ENCODE data around the gene PLS3. TPM values are rescaled to one million over a fixed set of nuclear protein-coding genes. Genes with fewer than 3 reads are reported as not detected.
A peak's percentile ranks its signal among the peaks of the same experiment; 100 is the strongest.

Gene PLS3
- total and polyA plus RNA-seq, 2 of the 13 experiments (the other 11 are each of a cell fraction or from before 2014, with no cell fraction given), result 55.7 to 99.9 TPM

GRCh38 chrX:115547448-115547847, 13.5 kb upstream of the PLS3 start (continued):
- TF ChIP-seq SMAD3 (CRISPR knock-in tag; IDR thresholded peaks at IDR 0.05) (no peak), STAG1 (CRISPR knock-in tag; IDR thresholded peaks at IDR 0.05) (peak; percentile 25; the same call in 1 of the 2 replicates)

GRCh38 chrX:115549008-115549407, 12.0 kb upstream of the PLS3 start:
- TF ChIP-seq DDIT3 (CRISPR knock-in tag; IDR thresholded peaks at IDR 0.05), result no peak
- TF ChIP-seq RBM22 (optimal IDR thresholded peaks at IDR 0.05; ENCODE audit: low read length), result no peak
- no peak for TF ChIP-seq DBP (CRISPR knock-in tag; IDR thresholded peaks at IDR 0.05; ENCODE audit: not compliant biosample characterization)
- no peak for TF ChIP-seq ATF2 (CRISPR knock-in tag; IDR thresholded peaks at IDR 0.05)
- 0 out of 2 replicates have a peak, but pooled peaks have one; percentile 12 for TF ChIP-seq ATF7 (IDR thresholded peaks at IDR 0.05)
- no peak for TF ChIP-seq ATF7 (CRISPR knock-in tag; IDR thresholded peaks at IDR 0.05)
- TF ChIP-seq STAT5B (CRISPR knock-in tag; IDR thresholded peaks at IDR 0.05), result no peak
- no peak for TF ChIP-seq NPAS2 (CRISPR knock-in tag; IDR thresholded peaks at IDR 0.05; ENCODE audit: borderline replicate concordance)
- TF ChIP-seq PITX1 (CRISPR knock-in tag; IDR thresholded peaks at IDR 0.05), result no peak
- Histone ChIP-seq H3K36me3 (replicated peaks in 1 of 2; ENCODE audit: control insufficient read depth in 1 of 2, insufficient read depth in 2 of 2, low read length in 2 of 2) (no peaks in the 10 kb centered on the region), H3K4me1 (ENCODE audit: insufficient read depth, low read length) (no peaks in the 10 kb centered on the region), H2AFZ (ENCODE audit: low read length) (no peak overlapping the region), H4K20me1 (ENCODE audit: insufficient read depth, low read length) (no peaks in the 10 kb centered on the region), H3K9ac (ENCODE audit: insufficient read depth, low read depth, low read length) (no peak overlapping the region), H3K79me2 (ENCODE audit: insufficient read depth, low read length) (no peaks in the 10 kb centered on the region), H3K27me3 (ENCODE audit: control insufficient read depth in 1 of 2, insufficient read depth in 2 of 2, low read length in 2 of 2) (no peaks in the 10 kb centered on the region), H3K4me2 (ENCODE audit: low read depth, low read length) (no peak overlapping the region), H3K4me3 (replicated peaks in 1 of 3; ENCODE audit: insufficient read depth in 1 of 3, low read depth in 2 of 3, low read length in 3 of 3) (no peak overlapping the region), H3K9me3 (ENCODE audit: low read length) (no peaks in the 10 kb centered on the region), H3K27ac (ENCODE audit: extremely low read length, insufficient read depth, low read length) (no peak overlapping the region)
- CTCF ChIA-PET (ENCODE audit: low intra/inter-chr PET ratio, low total read pairs), result no interaction called here
- in situ Hi-C loops (cut with HindIII; ENCODE audit: extremely low pct_ligation_motif_present, low pct_unique_long_range_greater_than_20kb), result no loop called here
- DNase-seq (ENCODE audit: low spot score) (no peak), ATAC-seq (no peak), FAIRE-seq (no peak)
- BruUV-seq (replicated peaks), result no TSS peak
- intact Hi-C loops (cut with micrococcal nuclease; ENCODE audit: unreplicated experiment), result no loop called here
- POLR2A ChIA-PET, result no interaction called here
- WGBS (ENCODE audit: low lambda C conversion rate), result 28% methylated on average over 3 of the region's 3 CpGs
